Ishikawa (cell line): ENCODE data around the gene EFNB1.

Source experiments
- CEBPB ChIP-seq: IDR thresholded peaks from 2 replicates; pipeline ENCODE4 v1.6.1; 2012
- CREB1 ChIP-seq: IDR thresholded peaks from 2 replicates; pipeline ENCODE4 v1.6.1; 2012; ENCODE audit warnings: low read depth
- EGR1 ChIP-seq: IDR thresholded peaks from 2 replicates; pipeline ENCODE4 v1.6.1; 2012
- EP300 ChIP-seq: IDR thresholded peaks from 2 replicates; pipeline ENCODE4 v1.6.1; 2012; ENCODE audit warnings: borderline replicate concordance
- FOXM1 ChIP-seq: IDR thresholded peaks from 2 replicates; pipeline ENCODE4 v1.6.1; 2012; ENCODE audit warnings: low read depth, borderline replicate concordance
- NFIC ChIP-seq: IDR thresholded peaks from 2 replicates; pipeline ENCODE4 v1.6.1; 2012
- RAD21 ChIP-seq: IDR thresholded peaks from 2 replicates; pipeline ENCODE4 v1.6.1; 2012; ENCODE audit warnings: low read depth
- TAF1 ChIP-seq: IDR thresholded peaks from 2 replicates; pipeline ENCODE4 v1.6.1; 2012; ENCODE audit warnings: low read depth, mild to moderate bottlenecking
- TCF12 ChIP-seq: IDR thresholded peaks from 2 replicates; pipeline ENCODE4 v1.6.1; 2012; ENCODE audit warnings: low read depth
- TEAD4 ChIP-seq: IDR thresholded peaks from 2 replicates; pipeline ENCODE4 v1.6.1; 2012
- YY1 ChIP-seq: IDR thresholded peaks from 2 replicates; pipeline ENCODE4 v1.6.1; 2012; ENCODE audit warnings: low read depth
- ZBTB7A ChIP-seq: IDR thresholded peaks from 2 replicates; pipeline ENCODE4 v1.6.1; 2012; ENCODE audit warnings: low read depth
- TF ChIP-seq, protein P1 (sequence below): IDR thresholded peaks from 2 replicates; pipeline ENCODE4 v1.6.1; 2012; ENCODE audit warnings: low read depth, mild to moderate bottlenecking
- TF ChIP-seq, protein P2 (sequence below): IDR thresholded peaks from 2 replicates; pipeline ENCODE4 v1.6.1; 2012
- TF ChIP-seq, protein P3 (sequence below): IDR thresholded peaks from 2 replicates; pipeline ENCODE4 v1.6.1; 2012

Gene EFNB1

DNA sequence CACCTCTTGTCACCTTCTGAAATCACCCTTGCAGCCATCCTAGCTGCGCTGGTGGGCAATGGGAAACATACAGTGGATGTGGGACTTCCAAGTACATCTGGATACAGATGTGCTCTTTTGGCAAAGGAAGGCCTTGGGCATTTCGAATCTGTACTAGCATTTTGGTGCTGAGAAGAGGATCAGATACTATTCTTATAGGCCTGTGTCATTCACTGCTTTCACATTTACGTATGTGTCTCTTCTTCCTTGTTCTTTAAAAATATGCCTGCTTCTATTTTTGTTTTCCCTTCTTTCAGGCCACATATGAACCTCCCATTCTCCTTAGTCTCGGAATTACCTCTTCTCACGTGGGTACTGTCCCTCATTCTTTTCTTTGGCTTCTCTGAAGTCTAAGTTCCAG lies 53.1 kb downstream of the EFNB1 start:
- TF ChIP-seq TAF1: no peak
- TF ChIP-seq EP300: no peak
- TF ChIP-seq TCF12: no peak
- TF ChIP-seq, protein P1, sequence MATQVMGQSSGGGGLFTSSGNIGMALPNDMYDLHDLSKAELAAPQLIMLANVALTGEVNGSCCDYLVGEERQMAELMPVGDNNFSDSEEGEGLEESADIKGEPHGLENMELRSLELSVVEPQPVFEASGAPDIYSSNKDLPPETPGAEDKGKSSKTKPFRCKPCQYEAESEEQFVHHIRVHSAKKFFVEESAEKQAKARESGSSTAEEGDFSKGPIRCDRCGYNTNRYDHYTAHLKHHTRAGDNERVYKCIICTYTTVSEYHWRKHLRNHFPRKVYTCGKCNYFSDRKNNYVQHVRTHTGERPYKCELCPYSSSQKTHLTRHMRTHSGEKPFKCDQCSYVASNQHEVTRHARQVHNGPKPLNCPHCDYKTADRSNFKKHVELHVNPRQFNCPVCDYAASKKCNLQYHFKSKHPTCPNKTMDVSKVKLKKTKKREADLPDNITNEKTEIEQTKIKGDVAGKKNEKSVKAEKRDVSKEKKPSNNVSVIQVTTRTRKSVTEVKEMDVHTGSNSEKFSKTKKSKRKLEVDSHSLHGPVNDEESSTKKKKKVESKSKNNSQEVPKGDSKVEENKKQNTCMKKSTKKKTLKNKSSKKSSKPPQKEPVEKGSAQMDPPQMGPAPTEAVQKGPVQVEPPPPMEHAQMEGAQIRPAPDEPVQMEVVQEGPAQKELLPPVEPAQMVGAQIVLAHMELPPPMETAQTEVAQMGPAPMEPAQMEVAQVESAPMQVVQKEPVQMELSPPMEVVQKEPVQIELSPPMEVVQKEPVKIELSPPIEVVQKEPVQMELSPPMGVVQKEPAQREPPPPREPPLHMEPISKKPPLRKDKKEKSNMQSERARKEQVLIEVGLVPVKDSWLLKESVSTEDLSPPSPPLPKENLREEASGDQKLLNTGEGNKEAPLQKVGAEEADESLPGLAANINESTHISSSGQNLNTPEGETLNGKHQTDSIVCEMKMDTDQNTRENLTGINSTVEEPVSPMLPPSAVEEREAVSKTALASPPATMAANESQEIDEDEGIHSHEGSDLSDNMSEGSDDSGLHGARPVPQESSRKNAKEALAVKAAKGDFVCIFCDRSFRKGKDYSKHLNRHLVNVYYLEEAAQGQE: no peak
- TF ChIP-seq CEBPB: no peak
- TF ChIP-seq, protein P2, sequence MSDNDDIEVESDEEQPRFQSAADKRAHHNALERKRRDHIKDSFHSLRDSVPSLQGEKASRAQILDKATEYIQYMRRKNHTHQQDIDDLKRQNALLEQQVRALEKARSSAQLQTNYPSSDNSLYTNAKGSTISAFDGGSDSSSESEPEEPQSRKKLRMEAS: no peak
- TF ChIP-seq CREB1: no peak
- no peak for TF ChIP-seq RAD21
- no peak for TF ChIP-seq FOXM1
- no peak for TF ChIP-seq ZBTB7A

DNA sequence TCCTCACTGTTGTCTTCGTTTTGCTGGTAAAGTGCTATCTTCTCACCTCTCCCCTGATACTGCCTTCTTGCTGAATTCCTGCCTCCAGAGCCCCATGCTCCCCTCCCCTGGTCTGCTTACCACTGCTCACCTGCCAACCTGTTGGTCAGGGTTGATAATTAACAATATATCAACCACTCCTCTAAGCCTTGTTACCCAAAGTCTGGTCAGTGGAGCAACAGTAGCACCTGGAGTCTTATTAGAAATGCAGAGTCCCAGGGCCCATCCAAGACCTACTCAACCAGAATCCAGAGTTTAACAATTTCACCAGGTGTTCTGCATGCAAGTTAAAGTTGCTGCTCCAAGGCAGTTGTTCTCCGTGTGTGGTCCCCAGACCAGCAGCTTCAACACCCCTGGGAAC lies 55.0 kb downstream of the EFNB1 start:
- no peak for TF ChIP-seq EGR1
- no peak for TF ChIP-seq YY1
- TF ChIP-seq TAF1: no peak
- no peak for TF ChIP-seq EP300
- TF ChIP-seq, protein P2: no peak
- TF ChIP-seq, protein P1: no peak
- no peak for TF ChIP-seq TCF12
- TF ChIP-seq CREB1: no peak
- no peak for TF ChIP-seq TEAD4
- no peak for TF ChIP-seq ZBTB7A
- TF ChIP-seq FOXM1: no peak
- TF ChIP-seq, protein P3, sequence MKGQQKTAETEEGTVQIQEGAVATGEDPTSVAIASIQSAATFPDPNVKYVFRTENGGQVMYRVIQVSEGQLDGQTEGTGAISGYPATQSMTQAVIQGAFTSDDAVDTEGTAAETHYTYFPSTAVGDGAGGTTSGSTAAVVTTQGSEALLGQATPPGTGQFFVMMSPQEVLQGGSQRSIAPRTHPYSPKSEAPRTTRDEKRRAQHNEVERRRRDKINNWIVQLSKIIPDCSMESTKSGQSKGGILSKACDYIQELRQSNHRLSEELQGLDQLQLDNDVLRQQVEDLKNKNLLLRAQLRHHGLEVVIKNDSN: no peak
- no peak for TF ChIP-seq RAD21
- no peak for TF ChIP-seq NFIC
- TF ChIP-seq CEBPB: no peak

DNA sequence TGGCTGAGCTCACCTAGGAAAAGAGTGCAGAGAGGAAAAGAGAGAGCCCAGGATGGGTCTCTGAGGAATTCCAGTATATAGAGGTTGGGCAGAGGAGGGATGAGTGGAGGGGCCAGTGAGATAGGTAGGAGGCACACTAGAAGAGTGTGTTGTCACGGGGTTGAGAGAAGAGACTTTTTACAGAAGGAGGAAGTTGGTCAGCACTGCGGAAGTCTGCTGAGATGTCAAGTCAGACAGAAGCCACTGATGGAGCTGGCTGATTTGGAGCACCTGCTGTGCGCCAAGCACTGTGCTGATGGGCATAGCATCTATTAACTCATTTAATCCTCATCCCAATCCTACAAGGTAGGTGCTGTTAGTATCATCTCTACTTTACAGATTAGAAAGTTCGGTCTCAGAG lies 60.4 kb downstream of the EFNB1 start:
- TF ChIP-seq TAF1 (no peak), YY1 (no peak), ZBTB7A (no peak), FOXM1 (no peak)
- TF ChIP-seq, protein P1: no peak
